Activated CD8-positive, alpha-beta memory T cell treated with anti-CD3 and anti-CD28 coated beads, Interleukin-2, amount 50 U/mL, for 1 hour (primary cell): ENCODE results near the gene CHCHD10.
"Not testable (repeated sequence)": the region's sequence is repeated elsewhere in the genome, so short reads cannot be mapped to it uniquely, and the experiment has no call there.

Experiments used
- DNase-seq: peaks from one replicate; pipeline ENCODE4 v3.0.0-alpha.2; 2020; ENCODE audit errors: extremely low read depth

The CHCHD10 gene

GRCh38 chr22:23750367-23750713, 17.4 kb downstream of the CHCHD10 start:
- DNase-seq = no peak

- no peak for DNase-seq
Measured at GRCh38 chr22:23749841-23750301, 17.9 kb downstream of the CHCHD10 start.

DNA sequence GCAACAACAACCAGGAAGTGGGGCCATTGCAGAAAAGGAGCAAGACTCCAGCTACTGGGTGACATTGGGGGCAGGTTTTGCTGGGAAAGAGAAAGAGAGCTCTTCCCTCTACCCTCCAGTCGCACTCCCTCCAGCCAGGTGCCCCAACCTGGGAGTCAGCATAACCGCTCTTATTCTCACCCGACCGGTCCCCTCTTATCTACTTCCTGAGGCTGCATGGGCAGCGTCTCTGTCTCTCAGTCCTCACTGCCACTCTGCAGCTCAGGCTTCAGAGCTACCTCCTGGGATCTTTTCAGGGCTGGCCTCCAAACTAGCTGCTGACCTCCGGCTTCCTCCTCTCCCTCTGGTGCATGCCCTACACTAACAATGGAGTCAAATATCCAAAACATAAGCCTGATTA, 22.0 kb downstream of the CHCHD10 start:
- no peak for DNase-seq

DNA sequence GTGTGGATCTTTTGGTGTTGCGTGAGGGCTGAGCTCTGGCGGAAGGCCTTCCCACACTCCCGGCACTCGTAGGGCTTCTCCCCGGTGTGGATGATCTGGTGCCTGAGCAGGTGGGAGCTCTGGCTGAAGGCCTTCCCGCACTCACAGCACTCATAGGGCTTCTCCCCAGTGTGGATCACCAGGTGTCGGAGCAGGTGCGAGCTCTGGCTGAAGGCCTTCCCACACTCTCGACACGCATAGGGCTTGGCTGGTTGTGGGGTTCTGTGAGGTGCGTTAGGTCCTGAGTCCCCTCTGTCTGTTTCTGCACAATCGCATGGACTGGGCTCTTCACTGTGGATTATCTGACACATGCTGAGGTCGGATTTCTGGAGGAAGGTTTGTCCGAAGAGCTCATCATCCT, 23.3 kb downstream of the CHCHD10 start:
- DNase-seq = no peak

- no peak for DNase-seq
Measured at GRCh38 chr22:23744001-23744400, 23.8 kb downstream of the CHCHD10 start.

GRCh38 chr22:23743303-23743705, 24.5 kb downstream of the CHCHD10 start:
- DNase-seq = no peak

DNA sequence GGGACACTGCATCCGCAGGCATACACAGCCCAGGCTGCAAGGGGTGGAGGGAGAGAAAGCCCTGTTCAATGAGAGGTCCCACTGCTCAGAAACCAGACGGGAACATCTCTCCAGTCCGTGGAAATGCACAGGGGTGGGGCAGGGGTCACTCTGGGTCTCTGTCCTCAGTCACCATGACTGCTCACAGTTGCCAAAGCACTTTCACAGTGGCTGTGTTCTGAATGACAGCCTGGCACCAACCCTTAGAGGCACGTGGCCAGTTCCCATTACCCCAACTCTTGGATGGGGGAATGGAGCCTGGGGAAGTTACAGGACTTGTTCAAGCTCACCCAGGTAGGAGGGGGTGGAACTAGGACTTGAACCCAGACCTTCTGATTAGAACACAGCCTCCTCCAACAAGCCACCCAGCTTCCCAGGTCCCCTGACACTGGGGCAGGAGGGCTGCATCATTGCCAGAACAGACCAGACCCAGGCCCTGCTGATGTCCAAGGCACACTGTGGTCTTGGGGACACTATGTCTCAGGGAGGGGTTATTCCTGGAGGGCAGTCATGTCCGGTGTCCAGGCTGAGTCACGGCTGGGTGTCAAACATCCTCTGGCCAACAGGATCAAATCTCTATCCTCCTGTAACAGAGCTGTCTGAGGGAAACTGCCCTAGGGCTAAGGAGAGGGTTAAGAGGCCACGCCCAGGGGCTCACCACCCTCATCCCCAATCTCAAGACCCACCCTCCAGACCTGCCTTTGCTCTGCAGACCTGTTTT, 25.1 kb downstream of the CHCHD10 start:
- DNase-seq = no peak

DNA sequence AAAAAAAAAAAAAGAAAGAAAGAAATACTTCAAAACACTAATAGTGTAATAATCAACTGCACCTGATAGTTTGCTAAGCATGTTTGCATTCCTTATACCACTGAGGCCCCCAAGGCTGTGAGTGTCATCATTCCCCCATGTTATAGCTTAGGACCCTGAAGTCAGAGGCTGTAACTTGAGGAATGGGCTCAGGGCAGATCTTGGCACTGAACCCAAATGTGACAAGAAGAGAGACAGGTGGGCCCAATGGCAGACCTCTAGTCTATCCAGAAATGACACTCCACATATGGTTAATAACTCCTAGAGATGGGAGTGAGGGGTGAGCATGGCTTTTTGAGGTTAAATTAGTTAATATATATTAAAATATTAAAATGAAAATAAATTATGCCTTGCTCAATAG, 30.1 kb downstream of the CHCHD10 start:
- no peak for DNase-seq

- not testable (repeated sequence) for DNase-seq
Measured at GRCh38 chr22:23728108-23728507, 39.7 kb downstream of the CHCHD10 start.

GRCh38 chr22:23722724-23723123, 45.0 kb downstream of the CHCHD10 start:
- DNase-seq = no peak

DNA sequence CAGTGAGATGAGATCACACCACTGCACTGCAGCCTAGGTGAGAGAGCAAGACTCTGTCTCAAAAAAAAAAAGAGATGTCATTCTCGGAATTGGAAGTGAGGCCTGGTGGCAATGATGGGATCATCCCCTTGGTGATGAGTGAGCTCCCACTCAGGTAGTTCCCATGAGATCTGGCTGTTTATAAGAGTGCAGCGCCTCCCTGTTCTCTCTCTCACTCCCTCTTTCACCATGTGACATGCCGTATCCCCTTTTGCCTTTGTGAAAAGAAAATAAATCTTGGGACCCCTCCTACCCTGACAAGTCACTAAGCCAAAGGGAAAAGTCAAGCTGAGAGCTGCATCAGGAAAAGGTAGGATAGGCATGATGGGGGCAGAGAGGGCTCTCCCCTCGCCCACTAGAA, 45.6 kb downstream of the CHCHD10 start:
- DNase-seq = no peak

DNA sequence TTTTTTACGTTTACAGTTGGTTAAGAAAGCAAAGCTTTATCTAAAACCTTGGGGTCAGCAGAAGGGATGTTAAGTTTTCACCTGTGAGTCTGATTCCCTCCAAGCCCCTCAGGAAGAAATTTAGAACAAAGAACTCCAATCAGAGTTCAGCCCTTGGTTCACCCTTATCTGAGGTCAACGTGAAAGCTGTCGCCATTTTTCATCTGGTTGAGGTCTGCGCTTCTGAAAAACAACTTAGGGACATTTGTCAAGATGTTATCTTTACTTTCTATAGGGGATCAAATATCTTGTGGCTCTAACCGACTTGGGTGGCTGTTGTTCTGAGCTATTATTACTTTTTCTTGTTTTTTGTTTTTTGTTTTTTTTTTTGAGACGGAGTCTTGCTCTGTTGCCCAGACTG, 46.9 kb downstream of the CHCHD10 start:
- DNase-seq = no peak

GRCh38 chr22:23718371-23719165, 49.2 kb downstream of the CHCHD10 start:
- no peak for DNase-seq

DNA sequence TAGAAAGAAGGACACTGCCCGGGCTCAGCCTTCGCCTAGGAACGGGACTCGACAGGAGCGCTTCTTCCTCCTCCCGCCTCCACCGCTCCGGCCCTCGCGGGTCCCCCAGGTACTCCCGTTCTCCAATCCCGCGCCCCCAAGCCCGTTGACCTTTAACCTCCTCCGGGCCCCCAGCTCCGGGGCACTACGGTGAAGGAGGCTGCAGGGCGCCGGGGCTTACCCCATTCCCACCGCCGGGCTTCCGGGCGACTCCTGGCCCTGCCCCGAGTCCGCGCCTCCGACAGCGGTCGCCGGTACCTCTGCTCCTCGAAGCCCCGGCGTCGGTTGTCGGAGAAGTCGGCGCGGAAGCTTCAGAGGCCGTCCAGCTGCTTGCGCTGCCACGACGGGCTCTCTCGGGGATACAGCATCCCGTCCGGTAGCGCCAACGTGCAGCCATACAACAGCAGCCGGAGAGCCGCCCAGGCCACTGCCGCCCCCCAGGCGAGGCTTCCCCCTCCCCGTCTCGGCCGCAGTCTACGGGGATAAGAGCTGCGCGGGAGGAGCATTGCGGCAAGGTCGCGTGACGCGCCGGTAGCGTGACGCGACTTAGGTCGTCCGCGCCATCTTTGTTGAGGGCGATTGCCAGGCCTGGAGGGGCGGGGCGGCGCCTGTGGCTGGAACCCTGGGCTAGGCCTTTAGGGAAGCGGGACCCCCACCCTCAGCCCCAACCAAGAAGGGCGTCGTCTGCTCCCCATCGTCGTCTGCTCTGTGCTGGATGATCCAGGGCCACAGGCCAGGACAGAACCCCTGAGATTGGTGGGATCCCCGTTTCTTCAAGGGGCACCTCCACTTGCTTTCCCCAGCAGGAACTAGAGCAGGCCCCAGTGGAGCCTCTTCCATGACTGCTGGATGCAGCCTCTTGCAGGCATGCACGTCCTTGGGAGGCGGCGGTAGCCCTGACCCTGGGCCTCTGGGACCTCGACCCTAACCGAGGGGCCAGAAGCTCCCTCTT, 50.7 kb downstream of the CHCHD10 start:
- peak; percentile 56 for DNase-seq
